Adrenal gland (tissue), 12 donors: ENCODE measurements around the gene PGBD5. TPM values are rescaled to one million over a fixed set of nuclear protein-coding genes. Genes with fewer than 3 reads are reported as not detected.

Experiments used
- DNase-seq, 7 donors: peaks; one replicate each; pipeline ENCODE4 v3.0.0-alpha.2; 2019 to 2020
- H3K27ac ChIP-seq, 5 donors: fragments of 200-600 bp; sonication (generic) in 4 of 5; 1 replicate in 3 of 5; 2 replicates in 2 of 5; pipeline versions ENCODE4 v1.5.1 to v1.8.0; 2016 to 2020; ENCODE audit warnings: mild to moderate bottlenecking in 1 of 5
- H3K27me3 ChIP-seq: fragments of 200-600 bp; 2 replicates; pipeline ENCODE4 v1.8.0; 2021
- H3K36me3 ChIP-seq, 2 donors: fragments of 200-600 bp; replicated peaks in 1 of 2; 1 replicate in 1 of 2; 2 replicates in 1 of 2; pipeline versions ENCODE4 v1.5.1 to v1.8.0; 2018 to 2022
- H3K4me1 ChIP-seq, 2 donors: fragments of 200-600 bp; replicated peaks in 1 of 2; 1 replicate in 1 of 2; 2 replicates in 1 of 2; pipeline versions ENCODE4 v1.5.1 to v1.8.0; 2018 to 2021
- H3K4me3 ChIP-seq, 4 donors: fragments of 200-600 bp; sonication (generic) in 3 of 4; one replicate each; pipeline ENCODE4 v1.5.1; 2016 to 2018
- H3K9me3 ChIP-seq, 3 donors: fragments of 200-600 bp; sonication (generic) in 1 of 3; replicated peaks in 1 of 3; 1 replicate in 2 of 3; 2 replicates in 1 of 3; pipeline versions ENCODE4 v1.5.1 to v1.8.0; 2016 to 2021
- POLR2A ChIP-seq, 2 donors: fragments of 450-650 bp; IDR thresholded peaks; one replicate each; pipeline ENCODE4 v1.6.1; 2017; ENCODE audit warnings: antibody characterized with exemption in 2 of 2, mild to moderate bottlenecking in 2 of 2, moderate library complexity in 1 of 2
- WGBS, 4 donors: extraction: QIAGEN DNeasy Blood & Tissue Kit in 2 of 4; methylation state at CpG; one replicate each; pipeline versions ENCODE4 v1.1.5 to v1.1.7; 2013 to 2017; 5-methylcytosine and 5-hydroxymethylcytosine counted together
- intact Hi-C, 2 donors: fragments of 100-400 bp; cut with DNase I; formaldehyde crosslinking; loops; one replicate each; pipeline versions ENCODE4 v1.14.1 to v1.15.0; 2022 to 2023
- polyA plus RNA-seq, 3 donors: library from polyadenylated mRNA; stranded (reverse); fragments of 200-250 nt in 2 of 3; fragments of 350-450 nt in 1 of 3; fragmentation: Illumina TruSeq in 1 of 3; extraction: RNeasy Lipid Tissue Mini Kit (QIAGEN cat#74804) in 1 of 3; gene quantifications; one replicate each; pipeline ENCODE4 v1.2.3, GENCODE V29; 2013 to 2014
- total RNA-seq, 9 donors: library from RNA; depleted of rRNA in 4 of 9; stranded (reverse); fragments of >200 nt in 4 of 9; fragments of 120-200 nt in 1 of 9; fragmentation: NEBNext Ultra II Directional in 1 of 9; extraction: Animal tissue kit (Norgen Biotek cat#: 25700) in 1 of 9; gene quantifications; one replicate each; pipeline versions ENCODE4 v1.1.0 to v1.2.4, GENCODE V29; 2013 to 2023
- TF ChIP-seq, protein P1 (sequence below), 6 experiments: fragments of 450-650 bp in 4 of 6; fragments of 200-600 bp in 2 of 6; sonication (generic) in 1 of 6; IDR thresholded peaks; 1 replicate in 5 of 6; 2 replicates in 1 of 6; pipeline versions ENCODE4 v1.5.1 to v1.8.0; 2016 to 2021; ENCODE audit warnings: antibody characterized with exemption in 6 of 6, mild to moderate bottlenecking in 2 of 6, moderate library complexity in 1 of 6
- donor health status: healthy with polysubstance abuse.
- donor health status: Bipolar disorder and iron deficiency.
- donor health status: DM: yes; HTN: yes; CAD: no.
- donor health status: DM: no; HTN: no; CAD: no.
- donor health status: DM: no; HTN: no; CAD: no.
- donor health status: DM: yes; HTN: yes; CAD: no.

PGBD5 gene
- total and polyA plus RNA-seq, 12 donors, result 1.5 to 27.9 (median 9.9) TPM

DNA sequence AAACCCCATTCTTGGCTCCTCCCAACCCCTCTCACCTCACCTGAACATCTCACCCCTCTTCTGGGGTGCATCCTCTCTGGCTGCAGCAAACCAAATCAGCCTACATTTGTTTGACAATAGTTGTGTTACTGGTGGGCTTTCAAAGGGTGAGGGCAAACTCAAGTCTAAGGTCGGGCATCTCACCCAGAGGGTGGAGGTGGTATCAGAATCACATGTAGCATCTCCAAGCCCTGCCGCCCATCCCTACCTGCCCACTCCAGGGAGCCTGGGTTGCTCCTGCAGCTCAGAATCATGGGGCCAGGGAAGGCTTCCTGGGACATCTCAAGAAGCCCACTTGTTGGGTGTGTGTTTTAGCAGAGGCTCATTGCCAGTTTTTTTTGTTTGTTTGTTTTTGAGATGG, 35.8 kb downstream of the PGBD5 start:
- intact Hi-C loops, result no loop called here
- TF ChIP-seq, protein P1, sequence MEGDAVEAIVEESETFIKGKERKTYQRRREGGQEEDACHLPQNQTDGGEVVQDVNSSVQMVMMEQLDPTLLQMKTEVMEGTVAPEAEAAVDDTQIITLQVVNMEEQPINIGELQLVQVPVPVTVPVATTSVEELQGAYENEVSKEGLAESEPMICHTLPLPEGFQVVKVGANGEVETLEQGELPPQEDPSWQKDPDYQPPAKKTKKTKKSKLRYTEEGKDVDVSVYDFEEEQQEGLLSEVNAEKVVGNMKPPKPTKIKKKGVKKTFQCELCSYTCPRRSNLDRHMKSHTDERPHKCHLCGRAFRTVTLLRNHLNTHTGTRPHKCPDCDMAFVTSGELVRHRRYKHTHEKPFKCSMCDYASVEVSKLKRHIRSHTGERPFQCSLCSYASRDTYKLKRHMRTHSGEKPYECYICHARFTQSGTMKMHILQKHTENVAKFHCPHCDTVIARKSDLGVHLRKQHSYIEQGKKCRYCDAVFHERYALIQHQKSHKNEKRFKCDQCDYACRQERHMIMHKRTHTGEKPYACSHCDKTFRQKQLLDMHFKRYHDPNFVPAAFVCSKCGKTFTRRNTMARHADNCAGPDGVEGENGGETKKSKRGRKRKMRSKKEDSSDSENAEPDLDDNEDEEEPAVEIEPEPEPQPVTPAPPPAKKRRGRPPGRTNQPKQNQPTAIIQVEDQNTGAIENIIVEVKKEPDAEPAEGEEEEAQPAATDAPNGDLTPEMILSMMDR (IDR thresholded peaks at IDR 0.05), result no peak
- no peak for TF ChIP-seq POLR2A (IDR thresholded peaks at IDR 0.05)
- WGBS, 4 donors, result 84 to 100% (median 88%) methylated on average over 1 to 2 of the region's 2 CpGs

DNA sequence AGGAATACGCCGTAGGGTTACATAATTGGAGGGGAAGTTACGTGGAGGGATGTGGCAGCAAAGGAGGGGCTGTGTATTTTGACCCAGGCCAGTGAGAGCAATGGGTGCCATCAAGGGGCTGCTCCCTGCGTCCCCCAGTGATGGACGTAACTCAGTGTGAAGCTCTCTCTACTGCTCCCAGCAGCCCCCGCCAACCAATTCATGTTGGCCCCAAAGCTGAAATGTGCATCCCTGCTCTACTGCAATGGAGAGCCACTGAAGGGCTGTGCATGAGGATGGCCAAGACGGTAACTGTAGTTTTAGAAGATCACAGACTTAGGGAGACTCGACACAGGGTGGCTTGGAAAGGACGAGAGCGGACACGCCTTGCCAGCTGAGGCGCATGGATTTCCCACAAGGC, 38.3 kb downstream of the PGBD5 start:
- Histone ChIP-seq H3K4me3 (no peak overlapping the region), H3K27ac (no peak overlapping the region), H3K27me3 (no peaks in the 10 kb centered on the region), H3K9me3 (no peaks in the 10 kb centered on the region), H3K36me3 (no peaks in the 10 kb centered on the region), H3K4me1 (peaks cover 3% of the 10 kb centered on the region in 2 donors)
- intact Hi-C loops, result no loop called here
- TF ChIP-seq, protein P1 (IDR thresholded peaks at IDR 0.05), result no peak
- no peak for TF ChIP-seq POLR2A (IDR thresholded peaks at IDR 0.05)
- DNase-seq, result no peak
- WGBS, 4 donors, result 92 to 96% (median 96%) methylated on average over 12 of the region's 12 CpGs

More for the DNA sequence above, 35.8 kb downstream of the PGBD5 start:
- Histone ChIP-seq H3K9me3 (no peaks in the 10 kb centered on the region), H3K27me3 (no peaks in the 10 kb centered on the region), H3K4me1 (peaks cover 3% of the 10 kb centered on the region in 2 donors), H3K27ac (no peak overlapping the region), H3K36me3 (no peaks in the 10 kb centered on the region), H3K4me3 (no peak overlapping the region)
- no peak for DNase-seq

DNA sequence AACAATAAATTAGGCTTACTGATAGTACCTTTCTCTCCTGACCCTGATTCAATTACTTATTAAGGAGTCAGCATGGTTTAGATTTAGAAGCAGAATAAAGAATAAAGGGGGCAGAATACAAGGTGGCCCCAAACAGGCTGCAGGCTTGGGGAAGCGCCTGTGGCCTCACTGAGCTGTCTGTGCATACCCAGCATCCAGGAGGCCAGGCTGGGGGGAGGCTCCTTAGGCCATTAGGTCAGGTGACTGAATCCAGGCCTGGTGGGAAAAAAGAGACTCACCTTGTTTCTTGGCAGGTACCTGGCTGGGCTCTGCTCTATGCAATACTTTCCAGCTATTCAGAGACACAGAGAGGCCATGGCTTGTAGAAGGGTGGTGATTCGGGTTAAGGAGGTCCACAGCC, 38.8 kb downstream of the PGBD5 start:
- 91 to 100% (median 98%) methylated on average over 1 to 2 of the region's 2 CpGs for WGBS, 4 donors
- Histone ChIP-seq H3K27ac (no peak overlapping the region), H3K4me1 (peaks cover 3% of the 10 kb centered on the region in 2 donors), H3K9me3 (no peaks in the 10 kb centered on the region), H3K36me3 (no peaks in the 10 kb centered on the region), H3K4me3 (no peak overlapping the region), H3K27me3 (no peaks in the 10 kb centered on the region)
- intact Hi-C loops, result no loop called here
- DNase-seq, result no peak
- no peak for TF ChIP-seq POLR2A (IDR thresholded peaks at IDR 0.05)
- TF ChIP-seq, protein P1 (IDR thresholded peaks at IDR 0.05), result no peak

DNA sequence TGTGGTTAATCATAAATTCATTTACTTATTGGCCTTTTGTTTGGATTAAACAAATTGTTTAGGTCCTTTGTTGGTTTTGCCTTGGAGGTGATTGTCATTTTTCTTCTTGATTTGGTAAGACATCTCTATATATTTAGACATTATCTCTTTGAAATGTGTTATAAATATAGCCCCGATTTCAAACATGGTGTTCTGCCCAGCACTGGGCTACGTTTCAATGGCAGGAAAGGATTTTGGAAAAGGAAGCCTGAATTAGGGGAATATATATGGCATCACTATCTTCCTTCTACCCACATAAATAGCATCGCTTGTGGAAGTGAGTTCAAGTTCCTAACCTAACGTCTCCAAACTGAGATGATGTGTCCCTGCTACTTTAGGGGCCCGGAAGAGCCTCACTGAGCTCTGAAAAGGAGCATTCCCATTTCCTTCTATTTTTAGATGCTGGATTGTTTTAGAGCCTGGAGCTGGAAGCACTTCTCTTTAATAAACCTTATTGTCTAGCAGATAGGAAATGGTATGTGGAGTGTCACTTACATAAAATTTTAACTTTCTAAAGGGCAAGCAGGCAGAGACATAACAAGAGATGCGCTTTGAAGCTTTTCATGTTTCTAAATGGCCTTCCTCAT, 39.4 kb downstream of the PGBD5 start:
- Histone ChIP-seq H3K9me3 (no peaks in the 10 kb centered on the region), H3K27ac (no peak overlapping the region), H3K4me1 (peaks cover 3% of the 10 kb centered on the region in 2 donors), H3K36me3 (no peaks in the 10 kb centered on the region), H3K4me3 (no peak overlapping the region), H3K27me3 (no peaks in the 10 kb centered on the region)
- 82 to 89% (median 87%) methylated on average over 6 of the region's 6 CpGs for WGBS, 4 donors
- intact Hi-C loops, result no loop called here
- DNase-seq, result no peak
- no peak for TF ChIP-seq POLR2A (IDR thresholded peaks at IDR 0.05)
- TF ChIP-seq, protein P1 (IDR thresholded peaks at IDR 0.05), result no peak
